Raji (cell line): Measurements from ENCODE around the gene TBC1D22A.

Source experiments
- POLR2A ChIP-seq: IDR thresholded peaks from 2 replicates; pipeline ENCODE4 v1.6.1; 2011; ENCODE audit warnings: low read depth, low read length, control low read depth; ENCODE audit not compliant: insufficient read depth

Gene TBC1D22A

DNA sequence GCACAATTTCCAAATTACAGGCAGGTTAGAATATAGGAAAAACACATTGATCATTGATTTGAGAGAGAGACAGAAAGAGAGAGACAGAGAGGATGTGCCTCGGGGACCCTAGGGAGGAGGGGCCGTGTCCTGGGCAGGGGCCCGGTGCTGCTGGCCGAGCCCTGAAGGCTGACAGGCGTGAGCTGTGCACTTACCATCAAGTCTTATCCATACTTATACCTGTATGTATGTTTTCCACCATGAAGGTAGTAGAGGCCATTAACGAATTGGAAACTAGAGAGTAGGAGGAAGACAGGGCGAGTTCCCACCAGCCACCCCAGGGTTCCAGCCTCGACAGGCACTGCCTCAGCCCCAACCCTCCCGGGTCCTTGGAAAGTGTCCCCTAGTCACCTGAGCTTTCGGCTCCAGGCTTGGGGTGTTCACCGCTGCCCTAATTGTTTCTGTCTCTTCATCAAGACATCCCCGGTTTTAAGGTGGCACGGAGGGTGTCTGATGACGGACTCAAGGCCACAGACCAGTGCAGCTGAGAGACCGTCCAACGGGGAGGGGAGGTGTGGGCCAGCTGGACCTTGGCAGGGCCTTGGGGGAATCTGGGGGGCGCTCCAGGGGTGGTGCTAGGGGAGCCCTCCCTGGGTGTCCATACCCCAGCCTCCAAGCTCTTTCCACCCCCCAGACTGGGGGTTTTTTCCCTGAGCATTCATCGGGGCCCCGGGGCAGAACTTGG, 431.3 kb downstream of the TBC1D22A start:
- TF ChIP-seq POLR2A, result no peak

DNA sequence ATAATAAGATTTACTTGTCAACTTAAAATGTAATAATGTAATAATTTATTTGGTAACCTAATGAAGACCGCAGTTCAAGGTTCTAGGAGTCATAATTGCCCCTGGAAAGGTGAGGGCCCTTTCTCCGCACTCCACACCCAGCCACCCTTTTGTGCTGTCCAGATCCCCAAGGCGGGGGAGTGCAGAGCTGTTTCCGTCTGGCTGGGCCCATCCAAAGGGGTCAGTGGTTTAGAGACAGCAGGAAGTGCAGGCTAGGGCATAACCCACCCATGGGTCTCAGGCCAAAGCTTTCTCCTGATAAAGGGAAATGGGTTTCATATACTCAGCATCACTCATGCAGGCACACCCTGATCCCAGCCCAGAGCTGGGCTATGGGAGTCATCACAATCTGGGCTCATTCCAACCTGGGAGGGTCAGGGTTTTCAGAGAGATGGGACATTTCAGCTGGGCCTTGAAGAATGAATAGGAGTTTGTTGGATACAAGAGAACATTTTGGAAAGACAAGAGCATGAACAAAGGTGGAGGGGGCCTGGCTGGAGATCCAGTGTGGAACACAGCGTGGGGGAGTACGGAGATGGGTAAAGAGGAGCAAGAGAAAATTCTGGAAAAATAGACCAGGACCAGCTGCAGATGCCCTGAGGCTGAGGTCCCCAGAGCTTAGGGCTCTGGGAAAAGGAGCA, 432.2 kb downstream of the TBC1D22A start:
- no peak for TF ChIP-seq POLR2A

DNA sequence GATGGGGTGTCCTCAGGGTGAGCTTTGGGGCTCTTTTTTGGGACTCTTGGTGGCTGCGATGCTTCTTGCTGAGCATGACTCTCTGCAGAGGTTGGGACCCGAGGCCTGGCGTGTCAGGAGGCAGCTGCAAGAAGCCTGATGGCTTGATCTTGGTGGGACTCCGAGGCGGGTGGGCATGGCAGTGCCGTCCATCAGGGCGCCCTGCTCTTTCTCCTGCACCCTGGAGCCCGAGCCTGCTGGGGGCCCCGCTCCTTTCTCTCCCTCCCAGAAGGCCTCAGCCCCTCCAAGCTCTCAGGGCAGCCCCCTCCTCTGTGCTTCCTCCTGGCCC, 432.7 kb downstream of the TBC1D22A start:
- no peak for TF ChIP-seq POLR2A

DNA sequence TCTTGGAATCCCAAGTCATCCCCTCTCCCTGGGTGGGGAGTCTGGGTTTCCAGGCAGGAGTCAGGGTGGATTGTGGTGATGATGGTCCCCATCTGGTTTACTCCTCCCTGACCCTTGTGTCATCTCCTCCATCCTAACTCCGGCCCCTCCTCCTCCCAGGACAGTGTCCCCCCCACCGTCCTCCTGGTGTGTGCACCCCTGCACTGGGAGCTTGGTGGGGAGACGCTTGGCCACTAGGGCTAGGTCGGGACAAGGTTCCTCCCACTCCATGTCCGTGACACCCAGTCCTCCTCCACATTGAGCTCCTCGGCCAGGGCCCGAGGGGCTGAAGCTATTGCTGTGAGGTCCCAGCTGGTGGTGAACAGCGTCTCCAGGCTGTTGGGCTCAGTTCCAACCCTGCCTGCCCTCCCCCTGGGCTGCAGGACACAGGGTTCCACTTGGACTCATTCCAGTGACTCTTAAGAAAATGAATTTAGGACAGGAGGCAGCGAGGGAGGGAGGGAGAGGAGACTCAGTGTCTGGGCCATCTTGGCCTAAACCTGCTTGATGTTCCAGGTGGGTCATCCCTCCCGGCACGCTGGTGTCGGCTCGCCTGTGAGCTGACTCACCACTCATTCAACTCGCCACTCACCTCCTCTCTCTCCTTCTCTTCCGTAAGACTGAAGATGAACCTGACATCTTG, 433.2 kb downstream of the TBC1D22A start:
- no peak for TF ChIP-seq POLR2A

DNA sequence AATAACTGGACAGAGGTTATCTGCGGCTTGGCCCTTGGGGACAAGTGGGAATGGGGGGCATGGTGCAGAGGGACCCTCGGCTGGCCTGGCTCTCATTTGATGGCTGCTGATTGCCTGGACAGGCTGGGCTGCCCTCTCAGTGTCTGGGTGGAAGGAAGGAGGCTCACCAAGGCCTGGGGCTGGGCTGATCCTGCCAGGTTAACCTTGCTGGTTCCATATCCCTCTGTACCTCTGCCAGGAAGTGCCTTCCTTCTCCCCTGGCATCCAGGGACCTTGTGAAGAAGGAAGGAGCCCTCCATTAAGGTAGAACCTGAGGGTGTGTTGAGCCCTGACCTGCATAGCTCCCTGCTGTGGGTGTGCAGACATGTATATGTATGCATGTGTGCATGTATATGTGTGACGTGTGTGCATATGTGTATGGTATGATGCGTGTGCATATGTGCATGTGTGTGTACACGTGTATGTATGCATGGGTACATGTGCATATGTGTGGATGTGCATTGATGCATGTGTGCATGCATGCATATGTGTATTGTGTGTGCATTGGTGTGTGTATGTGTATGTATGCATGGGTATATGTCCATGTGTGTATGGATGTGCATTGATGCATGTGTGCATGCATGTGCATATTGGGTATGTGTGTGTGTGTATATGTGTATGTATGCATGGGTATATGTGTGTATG, 433.9 kb downstream of the TBC1D22A start:
- no peak for TF ChIP-seq POLR2A

DNA sequence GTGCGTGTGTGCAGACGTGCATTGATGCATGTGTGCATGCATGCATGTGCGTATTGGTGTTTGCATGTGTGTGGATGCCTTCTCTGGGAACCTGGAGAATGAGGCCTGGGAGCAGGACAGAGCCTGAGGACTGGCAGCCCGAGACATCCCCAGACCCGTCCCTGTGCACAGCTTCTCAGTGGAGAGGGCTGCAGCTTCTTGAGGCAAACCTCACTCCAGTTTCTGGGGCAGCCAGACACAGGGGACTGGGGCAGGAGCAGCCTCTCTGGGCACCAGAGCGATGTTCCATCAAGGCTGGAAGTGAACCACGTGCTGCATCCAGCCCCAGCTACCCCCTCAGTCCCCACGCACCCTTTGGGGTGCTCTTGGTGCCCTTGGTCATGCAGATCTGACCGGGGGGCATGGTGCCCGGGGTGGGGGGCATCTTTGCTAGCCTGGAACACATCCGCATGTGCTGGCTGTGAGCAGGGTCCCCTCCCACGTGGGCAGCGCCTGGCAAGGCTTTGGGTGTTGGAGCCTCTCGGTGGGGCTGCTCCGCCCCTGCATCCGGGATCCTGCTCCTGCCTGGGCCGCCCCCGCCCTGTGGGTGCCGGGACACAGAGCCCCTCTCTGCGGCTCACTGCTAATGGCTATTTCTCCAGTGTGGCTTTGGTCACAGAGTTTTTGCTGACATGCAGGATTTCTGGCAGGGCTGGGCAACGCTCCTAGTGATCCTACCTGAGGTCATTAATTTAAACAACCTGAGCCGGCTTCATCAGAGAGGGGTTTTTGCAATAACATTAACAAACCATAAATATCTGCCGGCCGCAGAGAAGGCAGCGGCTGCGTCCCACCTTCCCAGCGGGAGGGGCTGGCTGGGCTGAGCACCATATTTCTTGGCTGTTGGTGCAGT, 434.7 kb downstream of the TBC1D22A start:
- no peak for TF ChIP-seq POLR2A

DNA sequence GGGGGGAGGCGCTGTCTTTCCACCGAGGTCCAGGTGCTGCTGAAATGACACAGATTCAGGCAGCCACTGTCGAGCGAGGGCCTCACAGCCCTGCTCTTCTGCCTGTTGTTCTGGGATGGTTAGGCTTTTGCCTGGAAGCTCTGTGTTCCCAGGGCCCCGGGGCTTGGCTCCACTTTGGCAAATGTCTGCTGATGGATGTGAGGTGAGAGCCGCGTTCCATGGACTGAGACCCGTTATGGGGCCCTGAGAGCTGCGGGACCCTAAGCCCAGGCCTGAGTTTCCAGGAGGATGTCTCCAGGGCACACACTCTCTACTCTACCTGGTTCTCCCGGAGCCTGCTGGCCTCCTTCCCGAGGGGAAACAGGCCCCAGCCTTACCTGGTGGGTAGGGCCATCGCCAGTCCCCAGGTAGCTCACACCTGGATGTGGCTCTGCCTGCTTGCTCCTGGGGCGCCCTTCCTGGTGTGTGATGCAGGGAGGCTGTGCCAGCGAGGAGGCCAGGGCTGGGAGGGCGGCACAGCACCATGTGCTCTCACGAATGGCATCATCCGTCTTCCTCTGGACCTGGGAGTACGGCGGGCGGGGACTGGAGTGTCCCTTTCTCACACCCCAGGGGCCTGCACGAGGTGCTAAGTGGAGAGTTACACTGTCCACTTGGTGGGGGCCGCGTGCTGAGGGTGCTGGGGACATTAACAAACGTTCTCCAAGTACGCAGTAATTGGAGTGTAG, 435.5 kb downstream of the TBC1D22A start:
- no peak for TF ChIP-seq POLR2A

DNA sequence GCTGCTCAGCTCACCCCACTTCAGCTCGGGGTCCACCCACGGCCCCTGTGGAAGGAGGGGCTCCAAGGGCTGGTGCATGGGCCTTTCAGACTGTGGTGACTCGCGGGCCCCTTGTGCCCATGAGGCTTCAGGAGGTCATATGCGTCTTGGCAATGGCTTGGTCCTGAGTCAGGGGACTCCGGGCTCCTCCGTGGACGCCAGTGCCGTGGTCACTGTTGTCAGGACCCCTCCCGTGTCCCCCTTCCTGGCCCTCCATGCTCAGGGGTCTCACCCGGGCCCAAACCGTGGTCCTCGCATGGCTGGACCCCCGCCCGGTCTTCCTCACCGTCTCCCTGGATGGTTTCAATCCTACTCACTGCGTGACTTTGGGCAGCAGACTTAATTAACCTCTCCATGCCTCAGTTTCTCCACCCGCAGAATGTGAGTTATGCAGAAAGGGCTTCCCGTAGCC, 436.4 kb downstream of the TBC1D22A start:
- no peak for TF ChIP-seq POLR2A

DNA sequence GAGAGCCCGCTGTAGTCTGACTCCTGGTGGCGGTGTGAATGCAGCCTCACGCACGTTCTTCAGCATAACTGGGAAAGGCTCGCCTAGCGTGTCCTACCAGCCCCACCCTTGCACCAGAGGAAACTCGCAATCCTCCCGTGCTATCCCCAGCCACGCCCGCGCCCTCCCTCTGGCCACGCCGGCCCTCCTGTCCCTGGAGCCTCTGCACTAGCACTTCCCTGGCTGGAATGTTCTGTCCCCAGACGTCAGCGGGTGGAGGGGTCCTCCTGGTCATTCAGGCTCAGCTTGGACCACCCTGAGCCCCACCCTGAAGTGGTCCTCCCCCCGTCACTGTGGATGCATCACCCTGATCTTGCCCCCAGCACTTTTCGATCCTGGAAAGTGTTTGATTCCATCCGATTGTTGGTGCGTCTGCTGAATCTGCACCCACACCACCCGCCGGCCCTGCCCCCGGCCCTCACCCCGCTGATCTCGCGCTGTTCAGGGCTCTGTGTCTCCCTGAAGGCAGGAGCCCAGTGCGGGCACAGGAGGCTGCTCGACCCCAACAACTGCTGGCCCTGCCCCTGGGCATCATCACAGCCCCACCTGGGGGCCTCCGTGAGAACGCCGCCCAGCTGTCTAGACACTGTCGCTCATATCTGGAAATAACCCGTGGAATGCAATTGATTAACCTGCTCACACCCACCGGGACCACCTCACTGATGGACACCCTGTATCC, 437.0 kb downstream of the TBC1D22A start:
- no peak for TF ChIP-seq POLR2A

DNA sequence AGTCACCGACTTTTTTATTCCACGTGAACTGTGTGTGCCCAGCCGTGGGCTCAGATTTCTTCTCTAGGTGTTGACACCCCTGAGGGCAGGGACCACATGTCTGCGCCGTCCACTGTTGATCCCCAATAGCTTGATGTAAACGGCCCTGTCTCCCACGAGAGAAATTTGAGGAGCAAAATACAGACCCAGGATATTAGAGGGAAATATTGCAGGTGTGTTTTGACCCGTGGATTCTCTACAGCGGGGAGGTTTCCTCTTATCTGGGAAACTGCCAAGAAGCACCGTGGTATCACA, 437.5 kb downstream of the TBC1D22A start:
- no peak for TF ChIP-seq POLR2A

DNA sequence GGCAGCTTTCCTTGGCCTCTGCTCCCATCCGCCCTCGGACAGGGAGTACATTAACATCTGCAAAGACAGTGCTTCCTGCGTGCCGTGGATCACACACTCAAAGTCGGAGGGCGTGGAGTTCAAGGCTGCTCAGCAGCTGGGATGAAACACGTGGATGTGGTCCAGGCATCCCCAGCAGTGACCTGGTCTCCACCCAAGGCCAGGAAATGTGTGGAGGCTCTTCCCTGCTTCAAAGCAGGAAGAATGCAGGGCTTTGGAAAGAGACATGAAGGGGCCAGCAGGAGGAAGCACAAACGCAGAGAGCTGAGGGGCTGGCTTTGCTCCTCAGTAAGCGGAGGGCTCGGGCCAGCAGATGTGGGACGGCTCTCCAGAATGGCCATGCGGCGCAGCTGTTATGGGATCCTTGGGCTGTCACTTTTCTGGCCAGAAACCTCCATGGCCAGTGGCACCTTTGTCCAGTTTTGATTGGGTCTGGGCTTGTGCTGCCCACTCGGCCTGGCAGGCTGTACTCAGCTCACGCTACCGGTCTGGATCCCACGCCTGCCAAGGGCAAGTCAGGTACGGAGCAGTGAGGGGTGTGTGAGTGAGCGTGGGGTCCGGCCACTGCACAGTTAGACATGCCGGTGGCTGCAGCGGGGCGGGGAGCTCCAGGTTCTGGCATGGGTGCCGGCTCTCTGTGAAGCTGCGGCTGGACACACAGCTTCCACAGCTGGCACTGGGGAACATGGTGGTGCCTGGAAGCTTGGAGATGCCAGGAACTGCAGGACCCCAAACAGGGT, 438.0 kb downstream of the TBC1D22A start:
- no peak for TF ChIP-seq POLR2A

DNA sequence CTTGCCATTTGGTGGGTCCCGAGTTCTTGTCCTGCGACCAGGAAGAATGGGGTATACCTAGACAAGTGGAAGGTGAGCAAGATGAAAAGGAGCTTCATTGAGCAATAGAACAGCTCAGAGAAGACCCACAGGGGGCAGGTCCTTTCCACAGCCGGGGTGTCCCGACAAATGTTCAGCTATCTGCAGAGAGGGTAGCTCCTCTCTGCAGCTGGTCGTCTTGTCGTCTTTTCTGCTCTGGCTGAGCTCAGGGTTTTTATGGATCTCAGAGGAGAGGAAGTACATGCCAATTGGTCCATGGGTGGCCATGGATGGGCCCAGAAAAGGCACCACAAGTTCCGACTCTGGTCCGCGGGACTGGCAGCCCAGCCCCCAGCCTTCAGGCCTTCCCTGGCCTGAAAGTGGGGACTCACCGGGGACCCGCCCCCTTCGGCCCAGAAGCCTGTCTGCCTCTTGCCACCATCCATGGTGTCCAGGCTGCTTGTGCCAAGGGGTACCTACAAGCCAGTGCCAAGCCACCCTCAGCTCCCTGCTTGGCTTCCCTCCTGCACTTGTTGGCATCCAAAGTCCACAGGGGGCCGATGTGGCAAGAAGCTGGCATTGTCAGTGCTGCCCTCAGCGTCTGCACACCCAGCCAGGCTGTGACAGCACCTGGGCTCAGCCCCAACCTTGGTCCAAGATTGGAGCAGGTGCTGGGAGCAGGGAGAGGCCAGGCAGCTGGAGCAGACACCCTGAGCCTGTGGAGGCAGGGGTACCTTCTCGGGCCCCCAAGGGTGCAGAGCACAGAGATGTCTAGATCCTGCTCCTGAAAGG, 438.9 kb downstream of the TBC1D22A start:
- no peak for TF ChIP-seq POLR2A
